Measurements from ENCODE around the gene ADK.
"Not testable (repeated sequence)": the region's sequence is repeated elsewhere in the genome, so short reads cannot be mapped to it uniquely, and the experiment has no call there.

The ADK gene

GRCh38 chr10:74502963-74503608 is 352.1 kb downstream of the ADK start:
- DNase-seq = no peak

- DNase-seq = no peak
Measured at GRCh38 chr10:74507951-74508350, 356.9 kb downstream of the ADK start.

- DNase-seq = no peak
Measured at GRCh38 chr10:74510594-74510993, 359.6 kb downstream of the ADK start.

- DNase-seq = no peak
Measured at GRCh38 chr10:74511051-74511450, 360.0 kb downstream of the ADK start.

- no peak for DNase-seq
Measured at GRCh38 chr10:74514322-74514721, 363.3 kb downstream of the ADK start.

DNA sequence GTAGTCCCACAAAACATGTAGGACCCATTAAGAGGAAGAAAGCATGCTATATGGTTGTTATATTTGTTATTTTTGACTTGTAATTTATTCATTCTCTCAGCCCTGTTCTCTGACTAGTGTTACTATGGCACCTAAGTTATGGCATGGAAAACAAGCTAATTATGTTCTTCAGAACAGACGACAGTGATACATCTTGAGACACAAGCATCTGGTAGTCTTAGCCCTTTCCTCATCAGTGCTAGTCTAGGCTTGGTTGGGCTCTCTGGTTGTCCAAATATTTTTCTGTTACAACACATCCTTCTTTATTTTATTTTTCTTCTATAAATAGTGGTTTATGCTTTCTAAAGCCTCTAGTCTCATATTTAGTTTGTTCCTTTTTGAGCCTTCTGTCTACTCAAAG is 367.0 kb downstream of the ADK start:
- no peak for DNase-seq

DNA sequence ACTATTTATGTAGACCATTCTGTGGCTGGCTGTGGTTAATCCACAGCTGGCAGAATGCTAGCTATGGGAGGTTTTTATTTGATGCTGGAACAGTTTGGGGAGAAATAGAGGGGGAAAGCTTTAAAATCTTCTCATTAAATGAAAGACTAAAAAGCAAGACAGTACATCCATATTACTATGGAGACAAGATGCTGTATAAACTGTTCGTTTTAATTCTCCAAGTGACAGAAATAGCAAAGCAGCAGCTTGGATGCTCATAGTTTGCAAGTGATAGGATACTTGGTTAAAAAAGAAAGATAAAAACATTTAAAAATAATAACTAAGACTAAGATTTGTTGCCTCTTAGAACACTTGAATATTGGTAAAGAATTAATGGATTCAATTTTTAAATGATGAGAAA is 370.5 kb downstream of the ADK start:
- DNase-seq = no peak

DNA sequence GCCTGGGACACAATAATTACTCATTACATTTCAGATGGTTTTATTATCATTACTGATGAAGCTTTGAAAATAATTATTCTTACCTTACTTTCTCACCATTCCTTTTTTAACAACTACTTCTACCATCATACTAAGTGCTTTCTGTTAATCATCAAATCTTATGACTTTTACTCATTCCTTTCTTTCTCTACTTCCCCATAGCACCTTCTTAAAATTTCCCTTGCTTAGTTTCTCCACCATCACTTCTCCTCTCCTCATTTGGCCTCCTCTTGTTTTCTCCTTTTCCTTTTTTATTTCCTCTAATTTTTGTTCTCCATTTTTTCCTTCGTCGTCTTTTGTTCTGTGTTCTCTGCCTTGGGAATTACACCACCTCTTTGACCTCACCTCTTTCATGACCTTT is 372.2 kb downstream of the ADK start:
- no peak for DNase-seq

- no peak for DNase-seq
Measured at GRCh38 chr10:74525885-74526284, 374.9 kb downstream of the ADK start.

DNA sequence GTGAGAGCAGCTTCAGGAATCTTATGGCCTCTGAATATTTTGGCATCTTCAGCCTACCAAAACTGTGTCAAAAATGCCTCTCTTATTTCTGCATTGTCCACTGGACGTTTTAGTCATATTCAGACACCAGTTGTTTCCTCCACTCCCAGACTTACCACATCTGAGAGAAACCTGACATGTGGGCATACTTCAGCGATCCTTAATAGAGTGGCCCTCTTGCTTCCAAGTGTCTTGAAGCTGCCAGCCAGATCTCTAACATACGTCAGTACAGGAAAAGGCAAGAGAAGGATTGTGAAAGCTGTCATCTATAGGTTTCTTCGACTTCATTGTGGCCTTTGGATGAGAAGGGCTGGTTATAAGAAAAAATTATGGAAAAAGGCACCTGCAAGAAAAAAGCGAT is 376.6 kb downstream of the ADK start:
- DNase-seq = not testable (repeated sequence)

DNA sequence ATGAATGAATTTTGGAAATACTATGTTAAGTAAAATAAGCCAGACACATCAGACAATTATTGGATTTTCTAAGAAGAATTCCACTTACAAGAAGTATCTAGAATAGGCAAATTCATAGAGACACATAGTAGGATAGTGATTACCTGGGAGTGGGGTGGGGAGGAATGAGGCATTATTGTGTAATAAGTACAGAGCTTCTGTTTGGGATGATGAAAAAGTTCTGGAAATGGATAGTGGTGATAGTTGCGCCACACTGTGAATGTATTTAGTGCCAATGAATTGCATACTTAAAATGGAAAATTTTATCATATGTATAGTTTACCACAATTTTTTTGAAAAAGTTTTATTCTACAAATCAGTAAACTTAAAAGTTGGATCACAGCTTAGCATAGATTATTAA is 378.2 kb downstream of the ADK start:
- no peak for DNase-seq

DNA sequence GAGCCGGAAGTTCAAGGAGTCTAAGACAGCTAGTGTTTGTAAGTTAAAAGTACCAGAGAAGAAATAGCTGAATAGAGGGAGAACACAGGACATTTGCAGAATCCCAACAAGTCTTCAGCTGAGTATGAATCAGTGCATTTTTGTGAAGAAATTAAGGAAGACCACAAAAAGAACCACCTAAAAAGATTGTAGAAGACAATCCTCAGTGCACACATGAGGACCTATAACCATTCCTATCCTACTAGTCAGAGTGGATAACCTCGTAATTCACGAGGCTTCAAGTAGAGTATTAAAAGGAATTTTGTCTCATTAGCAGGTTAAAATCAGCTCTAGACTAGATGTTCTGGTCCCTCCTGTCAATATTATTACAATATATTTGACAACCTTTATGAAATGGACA is 380.0 kb downstream of the ADK start:
- no peak for DNase-seq

DNA sequence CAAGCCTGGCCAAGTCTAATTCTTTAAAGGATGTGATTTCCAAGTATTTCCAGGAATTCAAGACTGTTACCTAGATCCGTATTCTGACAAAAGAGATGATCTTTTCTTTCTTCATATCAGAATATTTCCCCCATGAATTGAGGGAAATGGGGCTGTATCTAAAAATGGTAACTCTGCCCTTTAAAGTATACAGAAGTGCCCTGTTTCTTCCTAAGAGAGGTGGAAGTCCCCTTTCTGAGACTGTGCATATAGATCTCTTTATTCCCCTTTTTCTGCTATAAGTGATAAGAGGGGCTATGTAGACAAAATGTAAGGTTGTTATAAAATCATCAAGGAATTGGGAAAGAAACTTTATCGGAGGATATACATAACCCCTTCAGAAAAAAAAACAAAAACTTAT is 388.3 kb downstream of the ADK start:
- no peak for DNase-seq

- DNase-seq = no peak
Measured at GRCh38 chr10:74541375-74541774, 390.4 kb downstream of the ADK start.

DNA sequence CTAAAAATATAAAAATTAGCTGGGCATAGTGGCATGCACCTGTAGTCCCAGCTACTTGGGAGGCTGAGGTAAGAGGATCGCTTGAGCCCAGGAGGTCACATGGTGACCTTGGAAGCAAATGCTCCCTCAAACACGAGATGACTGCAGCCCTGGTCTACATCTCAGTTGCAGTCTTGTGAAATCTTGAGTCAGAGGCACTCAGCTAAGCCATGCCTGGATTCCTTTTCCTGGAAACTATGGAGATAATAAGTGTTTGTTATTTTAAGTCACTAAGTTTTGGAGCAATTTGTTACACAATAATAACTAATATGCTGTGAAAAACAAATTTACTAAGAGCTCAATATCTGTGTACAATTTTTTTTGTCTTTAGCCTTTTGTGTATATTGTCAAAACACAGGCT is 391.1 kb downstream of the ADK start:
- no peak for DNase-seq

DNA sequence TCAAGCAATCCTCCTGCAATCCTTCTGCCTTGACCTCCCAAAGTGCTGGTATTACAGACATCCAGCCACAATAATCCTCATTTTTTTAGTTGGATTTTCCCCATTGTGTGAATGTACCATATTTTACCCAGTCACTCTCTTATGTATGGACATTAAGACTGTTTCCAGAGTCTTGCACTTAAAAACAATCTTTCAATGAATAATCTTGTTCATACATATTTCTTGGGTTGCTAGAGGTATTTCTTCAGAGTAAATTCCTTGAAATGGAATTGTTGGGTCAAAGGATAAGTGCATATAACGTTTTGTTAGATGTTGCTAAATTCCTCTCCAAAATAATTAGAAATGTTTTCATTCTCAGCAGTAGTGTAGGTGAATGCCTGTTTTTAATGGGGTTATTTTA is 392.3 kb downstream of the ADK start:
- no peak for DNase-seq

- no peak for DNase-seq
Measured at GRCh38 chr10:74544106-74544505, 393.1 kb downstream of the ADK start.

DNA sequence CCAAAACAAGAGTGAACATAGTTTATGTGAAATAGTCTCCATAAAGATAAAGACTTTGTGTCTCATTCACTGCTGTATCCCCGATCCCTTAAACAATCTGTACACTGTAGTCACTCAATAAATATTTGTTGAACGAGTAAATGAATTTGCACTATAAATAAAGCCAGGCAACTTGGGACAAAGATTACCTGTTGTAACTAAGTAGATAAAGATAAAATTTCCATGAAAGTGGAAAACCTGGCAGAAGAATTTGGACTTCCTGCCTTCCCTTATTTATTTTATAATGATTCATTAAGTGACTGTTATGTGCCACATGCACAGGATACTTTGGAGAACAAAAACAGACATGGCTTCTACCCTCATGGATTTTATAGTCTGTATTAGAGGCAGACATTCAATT is 397.7 kb downstream of the ADK start:
- no peak for DNase-seq

GRCh38 chr10:74556072-74556705 is 405.2 kb downstream of the ADK start:
- no peak for DNase-seq

DNA sequence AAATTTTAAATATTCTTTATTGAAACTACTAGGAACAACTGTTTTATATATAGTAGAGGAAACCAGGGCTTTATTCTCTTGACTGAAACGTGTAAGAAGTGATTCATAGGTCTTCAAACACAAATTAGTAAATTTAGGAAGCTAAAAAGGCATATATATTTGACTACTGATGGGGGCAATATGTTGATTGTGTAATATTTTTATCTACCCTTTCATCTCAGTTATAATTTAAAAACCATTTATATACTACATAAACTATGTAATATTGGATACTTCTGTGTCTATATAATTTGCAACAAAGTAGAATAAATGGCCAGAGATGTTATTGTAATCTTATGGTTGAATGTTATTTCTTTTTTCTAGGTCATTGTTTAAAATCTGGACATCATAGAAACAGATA is 406.1 kb downstream of the ADK start:
- no peak for DNase-seq

- no peak for DNase-seq
Measured at GRCh38 chr10:74558403-74558802, 407.4 kb downstream of the ADK start.

DNA sequence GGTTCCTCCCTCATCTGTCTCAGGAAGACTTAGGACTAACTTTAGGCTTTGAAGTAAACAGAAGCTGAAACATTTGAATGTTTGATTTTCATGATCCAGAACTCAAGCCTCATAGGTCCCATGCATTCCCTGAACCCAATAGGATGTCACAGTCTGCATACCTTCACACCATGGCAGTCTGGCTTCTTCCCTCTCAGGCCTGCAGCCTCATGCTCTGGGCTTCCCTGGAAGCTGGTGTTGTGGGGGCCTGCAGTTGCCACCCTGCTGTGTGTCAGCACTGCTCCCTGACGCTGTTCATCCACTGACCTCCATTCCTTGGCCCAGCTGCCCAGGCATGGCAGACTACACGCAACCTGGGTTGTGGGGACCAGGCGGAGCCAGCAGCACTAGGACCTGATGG is 407.9 kb downstream of the ADK start:
- DNase-seq = no peak

DNA sequence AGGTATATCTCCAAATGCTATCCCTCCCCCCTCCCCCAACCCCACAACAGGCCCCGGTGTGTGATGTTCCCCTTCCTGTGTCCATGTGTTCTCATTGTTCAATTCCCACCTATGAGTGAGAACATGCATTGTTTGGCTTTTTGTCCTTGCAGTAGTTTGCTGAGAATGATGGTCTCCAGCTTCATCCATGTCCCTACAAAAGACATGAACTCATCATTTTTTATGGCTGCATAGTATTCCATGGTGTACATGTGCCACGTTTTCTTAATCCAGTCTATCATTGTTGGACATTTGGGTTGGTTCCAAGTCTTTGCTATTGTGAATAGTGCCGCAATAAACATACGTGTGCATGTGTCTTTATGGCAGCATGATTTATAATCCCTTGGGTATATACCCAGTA is 417.9 kb downstream of the ADK start:
- DNase-seq = not testable (repeated sequence)

GRCh38 chr10:74573497-74573896 is 422.5 kb downstream of the ADK start:
- not testable (repeated sequence) for DNase-seq

DNA sequence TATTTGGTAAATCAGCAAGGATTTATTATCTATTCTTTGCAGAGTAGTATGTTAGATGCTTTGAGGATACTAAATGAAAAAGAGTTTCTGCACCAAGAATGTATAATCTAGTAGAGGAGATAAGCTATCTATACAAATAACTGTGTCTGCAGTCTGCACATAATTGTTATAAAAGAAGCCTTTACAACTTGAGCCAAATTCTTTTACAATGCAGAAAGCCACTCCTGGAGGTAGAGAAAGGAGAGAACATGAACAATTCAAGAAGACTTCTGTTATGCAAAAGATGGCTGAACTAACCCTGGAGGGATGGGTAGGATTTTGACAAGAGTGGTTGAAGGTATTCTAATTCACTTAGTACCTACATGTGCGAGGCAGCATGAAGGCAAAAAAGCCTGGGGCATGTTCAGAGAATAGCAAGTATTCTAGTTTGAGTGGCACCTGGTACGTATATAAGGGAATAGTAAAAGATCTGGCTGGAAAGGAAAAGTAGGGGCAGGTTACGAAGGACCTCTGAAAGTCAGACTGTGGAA is 424.2 kb downstream of the ADK start:
- DNase-seq = no peak
